HEK293 (cell line): ENCODE measurements around the gene TUFM.

Source experiments
- BCL6B ChIP-seq: fragments of 450-650 bp; formaldehyde crosslinking; IDR thresholded peaks from 2 replicates; pipeline ENCODE4 v1.5.1; 2017; ENCODE audit warnings: missing biosample characterization, missing genetic modification characterization
- EGR2 ChIP-seq: fragments of 450-650 bp; formaldehyde crosslinking; IDR thresholded peaks from 2 replicates; pipeline ENCODE4 v1.5.1; 2016; ENCODE audit warnings: low read depth, missing biosample characterization, missing genetic modification characterization
- FEZF1 ChIP-seq: fragments of 450-650 bp; formaldehyde crosslinking; IDR thresholded peaks from 2 replicates; pipeline ENCODE4 v1.5.1; 2016; ENCODE audit warnings: missing biosample characterization, missing genetic modification characterization
- KLF7 ChIP-seq: fragments of 450-650 bp; formaldehyde crosslinking; IDR thresholded peaks from 2 replicates; pipeline ENCODE4 v1.5.1; 2016; ENCODE audit warnings: missing biosample characterization, missing genetic modification characterization, borderline replicate concordance
- KLF9 ChIP-seq: fragments of 450-650 bp; formaldehyde crosslinking; IDR thresholded peaks from 2 replicates; pipeline ENCODE4 v1.5.1; 2016; ENCODE audit warnings: missing biosample characterization, missing genetic modification characterization, low read depth
- SCRT2 ChIP-seq: fragments of 450-650 bp; formaldehyde crosslinking; IDR thresholded peaks from 2 replicates; pipeline ENCODE4 v1.5.1; 2016; ENCODE audit warnings: missing biosample characterization, missing genetic modification characterization
- SP2 ChIP-seq: fragments of 450-650 bp; formaldehyde crosslinking; IDR thresholded peaks from 2 replicates; pipeline ENCODE4 v1.5.1; 2016; ENCODE audit warnings: missing biosample characterization, missing genetic modification characterization
- WT1 ChIP-seq: fragments of 450-650 bp; formaldehyde crosslinking; IDR thresholded peaks from 2 replicates; pipeline ENCODE4 v1.5.1; 2016; ENCODE audit warnings: missing biosample characterization, missing genetic modification characterization
- ZBTB17 ChIP-seq: fragments of 450-650 bp; formaldehyde crosslinking; IDR thresholded peaks from 2 replicates; pipeline ENCODE4 v1.5.1; 2016; ENCODE audit warnings: missing biosample characterization, missing genetic modification characterization
- ZBTB48 ChIP-seq: fragments of 450-650 bp; formaldehyde crosslinking; IDR thresholded peaks from 2 replicates; pipeline ENCODE4 v1.5.1; 2016; ENCODE audit warnings: missing biosample characterization, missing genetic modification characterization
- ZBTB8A ChIP-seq: fragments of 450-650 bp; formaldehyde crosslinking; IDR thresholded peaks from 2 replicates; pipeline ENCODE4 v1.5.1; 2016; ENCODE audit warnings: missing biosample characterization, missing genetic modification characterization
- ZEB2 ChIP-seq: fragments of 450-650 bp; formaldehyde crosslinking; IDR thresholded peaks from 2 replicates; pipeline ENCODE4 v1.5.1; 2016; ENCODE audit warnings: missing biosample characterization, missing genetic modification characterization
- ZFHX2 ChIP-seq: fragments of 450-650 bp; formaldehyde crosslinking; conservative IDR thresholded peaks from 2 replicates; pipeline ENCODE4 v1.5.1; 2016; ENCODE audit warnings: missing biosample characterization, missing genetic modification characterization
- ZNF138 ChIP-seq: fragments of 450-650 bp; formaldehyde crosslinking; IDR thresholded peaks from 2 replicates; pipeline ENCODE4 v1.5.1; 2016; ENCODE audit warnings: missing biosample characterization, missing genetic modification characterization, borderline replicate concordance
- ZNF140 ChIP-seq: fragments of 450-650 bp; formaldehyde crosslinking; IDR thresholded peaks from 2 replicates; pipeline ENCODE4 v1.5.1; 2016; ENCODE audit warnings: missing biosample characterization, missing genetic modification characterization
- ZNF146 ChIP-seq: fragments of 450-650 bp; formaldehyde crosslinking; IDR thresholded peaks from 2 replicates; pipeline ENCODE4 v1.5.1; 2016; ENCODE audit warnings: missing biosample characterization, missing genetic modification characterization
- ZNF157 ChIP-seq: fragments of 450-650 bp; formaldehyde crosslinking; IDR thresholded peaks from 2 replicates; pipeline ENCODE4 v1.5.1; 2016; ENCODE audit warnings: missing biosample characterization, missing genetic modification characterization
- ZNF239 ChIP-seq: fragments of 450-650 bp; formaldehyde crosslinking; IDR thresholded peaks from 2 replicates; pipeline ENCODE4 v1.5.1; 2016; ENCODE audit warnings: missing biosample characterization, missing genetic modification characterization
- ZNF292 ChIP-seq: fragments of 450-650 bp; formaldehyde crosslinking; IDR thresholded peaks from 2 replicates; pipeline ENCODE4 v1.5.1; 2016; ENCODE audit warnings: low read depth, missing biosample characterization, missing genetic modification characterization, borderline replicate concordance
- ZNF350 ChIP-seq: fragments of 450-650 bp; formaldehyde crosslinking; IDR thresholded peaks from 2 replicates; pipeline ENCODE4 v1.5.0; 2017; ENCODE audit warnings: missing biosample characterization, mild to moderate bottlenecking, missing genetic modification characterization
- ZNF37A ChIP-seq: fragments of 450-650 bp; IDR thresholded peaks from 2 replicates; pipeline ENCODE4 v1.5.1; 2018; ENCODE audit warnings: missing biosample characterization, missing genetic modification characterization
- ZNF501 ChIP-seq: fragments of 450-650 bp; formaldehyde crosslinking; IDR thresholded peaks from 2 replicates; pipeline ENCODE4 v1.5.1; 2016; ENCODE audit warnings: missing biosample characterization, missing genetic modification characterization
- ZNF514 ChIP-seq: fragments of 450-650 bp; formaldehyde crosslinking; IDR thresholded peaks from 2 replicates; pipeline ENCODE4 v1.5.1; 2016; ENCODE audit warnings: missing biosample characterization, missing genetic modification characterization
- ZNF585B ChIP-seq: fragments of 450-650 bp; formaldehyde crosslinking; IDR thresholded peaks from 2 replicates; pipeline ENCODE4 v1.5.1; 2016; ENCODE audit warnings: missing biosample characterization, missing genetic modification characterization
- ZNF792 ChIP-seq: fragments of 450-650 bp; formaldehyde crosslinking; IDR thresholded peaks from 2 replicates; pipeline ENCODE4 v1.5.1; 2016; ENCODE audit warnings: missing biosample characterization, missing genetic modification characterization
- ZSCAN18 ChIP-seq: fragments of 450-650 bp; formaldehyde crosslinking; IDR thresholded peaks from 2 replicates; pipeline ENCODE4 v1.5.1; 2016; ENCODE audit warnings: missing biosample characterization, missing genetic modification characterization
- TF ChIP-seq, protein P1 (sequence below): fragments of 450-650 bp; formaldehyde crosslinking; IDR thresholded peaks from 2 replicates; pipeline ENCODE4 v1.5.1; 2016; ENCODE audit warnings: missing biosample characterization, missing genetic modification characterization
- TF ChIP-seq, protein P2 (sequence below): fragments of 450-650 bp; formaldehyde crosslinking; conservative IDR thresholded peaks from 2 replicates; pipeline ENCODE4 v1.5.1; 2016; ENCODE audit warnings: low read depth, missing biosample characterization, missing genetic modification characterization
- TF ChIP-seq, protein P3 (sequence below): sonication (generic); formaldehyde crosslinking; IDR thresholded peaks from 2 replicates; pipeline ENCODE4 v1.8.1; 2022; ENCODE audit warnings: mild to moderate bottlenecking, moderate library complexity, missing genetic modification reagents

TUFM gene

GRCh38 chr16:28822520-28823290 lies 23.4 kb downstream of the TUFM start, which contains the start of gene ATXN2L (continued):
- TF ChIP-seq, protein P1, sequence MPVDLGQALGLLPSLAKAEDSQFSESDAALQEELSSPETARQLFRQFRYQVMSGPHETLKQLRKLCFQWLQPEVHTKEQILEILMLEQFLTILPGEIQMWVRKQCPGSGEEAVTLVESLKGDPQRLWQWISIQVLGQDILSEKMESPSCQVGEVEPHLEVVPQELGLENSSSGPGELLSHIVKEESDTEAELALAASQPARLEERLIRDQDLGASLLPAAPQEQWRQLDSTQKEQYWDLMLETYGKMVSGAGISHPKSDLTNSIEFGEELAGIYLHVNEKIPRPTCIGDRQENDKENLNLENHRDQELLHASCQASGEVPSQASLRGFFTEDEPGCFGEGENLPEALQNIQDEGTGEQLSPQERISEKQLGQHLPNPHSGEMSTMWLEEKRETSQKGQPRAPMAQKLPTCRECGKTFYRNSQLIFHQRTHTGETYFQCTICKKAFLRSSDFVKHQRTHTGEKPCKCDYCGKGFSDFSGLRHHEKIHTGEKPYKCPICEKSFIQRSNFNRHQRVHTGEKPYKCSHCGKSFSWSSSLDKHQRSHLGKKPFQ (tag by site-specific recombination): peak; percentile 71
- no peak for TF ChIP-seq ZNF350
- peak; percentile 98 for TF ChIP-seq ZFHX2 (tag by site-specific recombination)
- peak; percentile 62; the same call in 1 of the 2 replicates for TF ChIP-seq ZNF146 (tag by site-specific recombination)
- 0 out of 2 replicates have a peak, but pooled peaks have one; percentile 80 for TF ChIP-seq KLF7 (tag by site-specific recombination)
- no peak for TF ChIP-seq BCL6B
- TF ChIP-seq EGR2 (tag by site-specific recombination): peak; percentile 96
- peak; percentile 86 for TF ChIP-seq SP2 (tag by site-specific recombination)
- TF ChIP-seq ZBTB48: no peak
- TF ChIP-seq ZNF501: no peak; the same call in 1 of the 2 replicates
- peak; percentile 92 for TF ChIP-seq ZEB2 (tag by site-specific recombination)
- TF ChIP-seq, protein P2, sequence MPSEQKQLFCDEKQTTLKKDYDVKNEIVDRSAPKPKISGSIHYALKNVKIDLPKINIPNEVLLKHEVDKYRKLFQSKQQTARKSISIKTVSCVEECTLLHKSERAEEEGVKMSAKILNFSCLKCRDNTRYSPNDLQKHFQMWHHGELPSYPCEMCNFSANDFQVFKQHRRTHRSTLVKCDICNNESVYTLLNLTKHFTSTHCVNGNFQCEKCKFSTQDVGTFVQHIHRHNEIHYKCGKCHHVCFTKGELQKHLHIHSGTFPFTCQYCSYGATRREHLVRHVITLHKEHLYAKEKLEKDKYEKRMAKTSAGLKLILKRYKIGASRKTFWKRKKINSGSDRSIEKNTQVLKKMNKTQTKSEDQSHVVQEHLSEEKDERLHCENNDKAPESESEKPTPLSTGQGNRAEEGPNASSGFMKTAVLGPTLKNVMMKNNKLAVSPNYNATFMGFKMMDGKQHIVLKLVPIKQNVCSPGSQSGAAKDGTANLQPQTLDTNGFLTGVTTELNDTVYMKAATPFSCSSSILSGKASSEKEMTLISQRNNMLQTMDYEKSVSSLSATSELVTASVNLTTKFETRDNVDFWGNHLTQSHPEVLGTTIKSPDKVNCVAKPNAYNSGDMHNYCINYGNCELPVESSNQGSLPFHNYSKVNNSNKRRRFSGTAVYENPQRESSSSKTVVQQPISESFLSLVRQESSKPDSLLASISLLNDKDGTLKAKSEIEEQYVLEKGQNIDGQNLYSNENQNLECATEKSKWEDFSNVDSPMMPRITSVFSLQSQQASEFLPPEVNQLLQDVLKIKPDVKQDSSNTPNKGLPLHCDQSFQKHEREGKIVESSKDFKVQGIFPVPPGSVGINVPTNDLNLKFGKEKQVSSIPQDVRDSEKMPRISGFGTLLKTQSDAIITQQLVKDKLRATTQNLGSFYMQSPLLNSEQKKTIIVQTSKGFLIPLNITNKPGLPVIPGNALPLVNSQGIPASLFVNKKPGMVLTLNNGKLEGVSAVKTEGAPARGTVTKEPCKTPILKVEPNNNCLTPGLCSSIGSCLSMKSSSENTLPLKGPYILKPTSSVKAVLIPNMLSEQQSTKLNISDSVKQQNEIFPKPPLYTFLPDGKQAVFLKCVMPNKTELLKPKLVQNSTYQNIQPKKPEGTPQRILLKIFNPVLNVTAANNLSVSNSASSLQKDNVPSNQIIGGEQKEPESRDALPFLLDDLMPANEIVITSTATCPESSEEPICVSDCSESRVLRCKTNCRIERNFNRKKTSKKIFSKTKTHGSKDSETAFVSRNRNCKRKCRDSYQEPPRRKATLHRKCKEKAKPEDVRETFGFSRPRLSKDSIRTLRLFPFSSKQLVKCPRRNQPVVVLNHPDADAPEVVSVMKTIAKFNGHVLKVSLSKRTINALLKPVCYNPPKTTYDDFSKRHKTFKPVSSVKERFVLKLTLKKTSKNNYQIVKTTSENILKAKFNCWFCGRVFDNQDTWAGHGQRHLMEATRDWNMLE (tag by site-specific recombination): peak; percentile 45
- no peak for TF ChIP-seq ZNF292 (tag by site-specific recombination)
- TF ChIP-seq SCRT2: no peak; the same call in 1 of the 2 replicates
- TF ChIP-seq ZBTB17: peak; percentile 68
- peak; percentile 61; the same call in 1 of the 2 replicates for TF ChIP-seq ZNF239
- TF ChIP-seq ZNF140 (tag by site-specific recombination): no peak
- no peak for TF ChIP-seq ZNF37A (tag by site-specific recombination)
- TF ChIP-seq ZNF514 (tag by site-specific recombination): no peak
- TF ChIP-seq WT1: no peak
- peak; percentile 79 for TF ChIP-seq KLF9 (tag by site-specific recombination)
- no peak for TF ChIP-seq ZNF138 (tag by site-specific recombination)
- TF ChIP-seq ZNF585B (tag by site-specific recombination): no peak
- TF ChIP-seq, protein P3, sequence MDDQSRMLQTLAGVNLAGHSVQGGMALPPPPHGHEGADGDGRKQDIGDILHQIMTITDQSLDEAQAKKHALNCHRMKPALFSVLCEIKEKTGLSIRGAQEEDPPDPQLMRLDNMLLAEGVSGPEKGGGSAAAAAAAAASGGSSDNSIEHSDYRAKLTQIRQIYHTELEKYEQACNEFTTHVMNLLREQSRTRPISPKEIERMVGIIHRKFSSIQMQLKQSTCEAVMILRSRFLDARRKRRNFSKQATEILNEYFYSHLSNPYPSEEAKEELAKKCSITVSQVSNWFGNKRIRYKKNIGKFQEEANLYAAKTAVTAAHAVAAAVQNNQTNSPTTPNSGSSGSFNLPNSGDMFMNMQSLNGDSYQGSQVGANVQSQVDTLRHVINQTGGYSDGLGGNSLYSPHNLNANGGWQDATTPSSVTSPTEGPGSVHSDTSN (CRISPR knock-in tag): peak; percentile 93
- peak; percentile 29; the same call in 1 of the 2 replicates for TF ChIP-seq FEZF1 (tag by site-specific recombination)
- TF ChIP-seq ZNF157: 0 out of 2 replicates have a peak, but pooled peaks have one; percentile 14
- peak; percentile 52; the same call in 1 of the 2 replicates for TF ChIP-seq ZBTB8A (tag by site-specific recombination)
- no peak; the same call in 1 of the 2 replicates for TF ChIP-seq ZNF792
- peak; percentile 78; the same call in 1 of the 2 replicates for TF ChIP-seq ZSCAN18
